K562 (cell line): ENCODE results near the gene PIKFYVE. TPM values are rescaled to one million over a fixed set of nuclear protein-coding genes. Genes with fewer than 3 reads are reported as not detected.
A peak's percentile ranks its signal among the peaks of the same experiment; 100 is the strongest.

Experiments
- AFF4 ChIP-seq: sonication (generic); formaldehyde crosslinking; IDR thresholded peaks from 2 replicates; pipeline ENCODE4 v1.8.0; 2023; ENCODE audit warnings: mild to moderate bottlenecking, missing genetic modification reagents
- CBX3 ChIP-seq, 2 experiments: IDR thresholded peaks; 1 replicate in 1 of 2; 2 replicates in 1 of 2; pipeline ENCODE4 v1.6.1; 2012; ENCODE audit warnings: inconsistent platforms in 2 of 2, low read length in 2 of 2, borderline replicate concordance in 1 of 2, control low read depth in 1 of 2
- ELK3 ChIP-seq: fragments of 450-650 bp; formaldehyde crosslinking; IDR thresholded peaks from 2 replicates; pipeline ENCODE4 v1.4.0; 2020; ENCODE audit warnings: mild to moderate bottlenecking
- MITF ChIP-seq: IDR thresholded peaks from 2 replicates; pipeline ENCODE4 v1.6.1; 2014; ENCODE audit warnings: antibody characterized with exemption
- MTA3 ChIP-seq: fragments of 450-650 bp; formaldehyde crosslinking; IDR thresholded peaks from 2 replicates; pipeline ENCODE4 v1.6.1; 2017; ENCODE audit warnings: mild to moderate bottlenecking, borderline replicate concordance
- NELFE ChIP-seq: IDR thresholded peaks from 2 replicates; pipeline ENCODE4 v1.6.1; 2011; ENCODE audit warnings: mild to moderate bottlenecking; ENCODE audit not compliant: insufficient read depth, insufficient read length
- NFATC3 ChIP-seq: fragments of 450-650 bp; IDR thresholded peaks from 2 replicates; pipeline ENCODE4 v1.6.1; 2017; ENCODE audit warnings: mild to moderate bottlenecking
- OTX1 ChIP-seq: fragments of 450-650 bp; formaldehyde crosslinking; IDR thresholded peaks from 2 replicates; pipeline ENCODE4 v1.4.0; 2022; ENCODE audit warnings: mild to moderate bottlenecking
- RBFOX2 ChIP-seq: fragments of 200-400 bp; formaldehyde crosslinking; IDR thresholded peaks from 2 replicates; pipeline ENCODE4 v1.6.1; 2017; ENCODE audit warnings: low read depth, mild to moderate bottlenecking, low read length, moderate library complexity
- SMARCE1 ChIP-seq: fragments of 450-650 bp; IDR thresholded peaks from 2 replicates; pipeline ENCODE4 v1.7.1; 2016; ENCODE audit warnings: mild to moderate bottlenecking
- TSHZ1 ChIP-seq: fragments of 250-450 bp; sonication (Bioruptor Pico); IDR thresholded peaks from 2 replicates; pipeline ENCODE4 v1.4.0; 2020; ENCODE audit warnings: mild to moderate bottlenecking, moderate library complexity
- ZBTB17 ChIP-seq: fragments of 450-650 bp; formaldehyde crosslinking; IDR thresholded peaks from 2 replicates; pipeline ENCODE4 v1.4.0; 2020; ENCODE audit warnings: mild to moderate bottlenecking
- ZNF24 ChIP-seq: fragments of 450-650 bp; IDR thresholded peaks from 2 replicates; pipeline ENCODE4 v1.6.1; 2016
- ZNF511 ChIP-seq: sonication (generic); formaldehyde crosslinking; IDR thresholded peaks from 2 replicates; pipeline ENCODE4 v1.8.0; 2022; ENCODE audit warnings: mild to moderate bottlenecking, missing genetic modification reagents
- ZNF76 ChIP-seq: fragments of 250-450 bp; sonication (Bioruptor Pico); IDR thresholded peaks from 2 replicates; pipeline ENCODE4 v1.4.0; 2020; ENCODE audit warnings: mild to moderate bottlenecking, moderate library complexity, borderline replicate concordance
- polyA plus RNA-seq, 8 experiments: library from polyadenylated mRNA; depleted of rRNA in 4 of 8; stranded (reverse) in 5 of 8; unstranded in 3 of 8; fragments of >200 nt; fragmentation: Nextera tagmentation in 2 of 8; fragmentation: Illumina TruSeq in 1 of 8; extraction: Ambion mirVana in 2 of 8; extraction: Trizol in 1 of 8; gene quantifications; 2 replicates each; pipeline versions ENCODE4 v1.2.1 to v1.2.3, GENCODE V29; 2011 to 2014; ENCODE audit warnings: inconsistent platforms in 1 of 8, missing spikeins in 1 of 8
- total RNA-seq, 7 experiments: library from RNA; depleted of rRNA in 6 of 7; stranded (reverse); fragments of >200 nt in 6 of 7; fragmentation: Illumina TruSeq in 2 of 7; extraction: Trizol in 2 of 7; gene quantifications; 2 replicates each; pipeline versions ENCODE4 v1.2.1 to v1.2.3, GENCODE V29; 2011 to 2021; ENCODE audit warnings: low replicate concordance in 1 of 7

PIKFYVE gene
- total and polyA plus RNA-seq, 9 of the 15 experiments (the other 6 are each of a cell fraction or from before 2014, with no cell fraction given): 3.6 to 25.6 (median 16.7) TPM

GRCh38 chr2:208254118-208254870 is 11.8 kb upstream of the PIKFYVE start (continued):
- TF ChIP-seq ZBTB17 (CRISPR knock-in tag) (peak; percentile 70; the same call in 1 of the 2 replicates), OTX1 (CRISPR knock-in tag) (peak; percentile 62), SMARCE1 (0 out of 2 replicates have a peak, but pooled peaks have one; percentile 16), AFF4 (CRISPR knock-in tag) (no peak), NFATC3 (no peak), ZNF76 (CRISPR knock-in tag) (no peak), ELK3 (CRISPR knock-in tag) (no peak), NELFE (no peak), ZNF24 (no peak), TSHZ1 (CRISPR knock-in tag) (no peak), CBX3 (IDR thresholded peaks at IDR 0.05; ENCODE audit: borderline replicate concordance in 1 of 2, low read length in 2 of 2) (peak in 1 of 2 experiments; percentile 46; a peak in 1 of 3 replicates), RBFOX2 (peak; percentile 86), MITF (no peak), ZNF511 (CRISPR knock-in tag) (no peak), MTA3 (no peak; the same call in 1 of the 2 replicates)
